H1 (cell line): ENCODE data around the gene HSPD1. TPM values are rescaled to one million over a fixed set of nuclear protein-coding genes. Genes with fewer than 3 reads are reported as not detected.

Experiments
- CTCF ChIA-PET: fragments of 300-600 bp; sonication (Branson Sonifier 250); formaldehyde crosslinking; loops from one replicate; lab custom pipeline; 2021; ENCODE audit not compliant: partially characterized antibody; lab: Charles Lee
- POLR2A ChIA-PET: fragments of 300-600 bp; sonication (Branson Sonifier 250); formaldehyde crosslinking; loops from one replicate; lab custom pipeline; 2021; ENCODE audit warnings: inconsistent platforms; ENCODE audit not compliant: partially characterized antibody; lab: Charles Lee
- DNase-seq, 2 experiments: peaks; one replicate each; pipeline versions ENCODE4 v3.0.0 to v3.0.0-alpha.2; 2010 to 2022; ENCODE audit warnings: low spot score in 2 of 2, low read depth in 1 of 2, mixed read lengths in 1 of 2
- FAIRE-seq: peaks from 2 replicates; lab custom pipeline; 2011; peaks lifted over from hg19 to GRCh38; lab: Jason Lieb, UNC
- H2AFZ ChIP-seq: 2 replicates; pipeline ENCODE4 v1.8.1; 2012; ENCODE audit warnings: low read length, inconsistent platforms
- H2AK5ac ChIP-seq: 2 replicates; pipeline ENCODE4 v1.6.1; 2013; ENCODE audit warnings: low read depth, low read length
- H2BK120ac ChIP-seq: replicated peaks from 2 replicates; pipeline ENCODE3; 2013; ENCODE audit warnings: low read depth, low read length, inconsistent platforms
- H2BK12ac ChIP-seq: 2 replicates; pipeline ENCODE4 v1.6.1; 2013; ENCODE audit warnings: low read depth, low read length
- H2BK15ac ChIP-seq: 2 replicates; pipeline ENCODE4 v1.6.1; 2013; ENCODE audit warnings: low read length
- H2BK20ac ChIP-seq: 2 replicates; pipeline ENCODE4 v1.6.1; 2013; ENCODE audit warnings: low read length
- H2BK5ac ChIP-seq: 2 replicates; pipeline ENCODE4 v1.6.1; 2013; ENCODE audit warnings: low read depth, low read length
- H3K14ac ChIP-seq: 2 replicates; pipeline ENCODE4 v1.6.1; 2013; ENCODE audit warnings: inconsistent platforms; ENCODE audit not compliant: insufficient read length
- H3K18ac ChIP-seq: 2 replicates; pipeline ENCODE4 v1.6.1; 2013; ENCODE audit warnings: low read length; ENCODE audit errors: extremely low read depth
- H3K23ac ChIP-seq: 2 replicates; pipeline ENCODE4 v1.6.1; 2013; ENCODE audit warnings: inconsistent platforms; ENCODE audit not compliant: insufficient read length
- H3K23me2 ChIP-seq: 2 replicates; pipeline ENCODE4 v1.6.1; 2013; ENCODE audit warnings: low read depth, low read length
- H3K27ac ChIP-seq: 2 replicates; pipeline ENCODE4 v1.6.1; 2011; ENCODE audit warnings: low read depth, low read length, inconsistent platforms
- H3K27me3 ChIP-seq, 4 experiments: replicated peaks in 1 of 4; 1 replicate in 1 of 4; 2 replicates in 3 of 4; pipeline versions ENCODE4 v1.6.1 to v1.8.1; 2011 to 2013; ENCODE audit warnings: low read length in 3 of 4, mild to moderate bottlenecking in 3 of 4, inconsistent platforms in 2 of 4, mixed read lengths in 2 of 4, moderate library complexity in 1 of 4; ENCODE audit not compliant: control insufficient read depth in 3 of 4, insufficient read depth in 3 of 4; ENCODE audit errors: extremely low read depth in 1 of 4
- H3K36me3 ChIP-seq, 4 experiments: 2 replicates each; pipeline versions ENCODE4 v1.6.1 to v1.8.1; 2011 to 2013; ENCODE audit warnings: mild to moderate bottlenecking in 4 of 4, low read length in 3 of 4, moderate library complexity in 2 of 4, control low read depth in 1 of 4, inconsistent platforms in 1 of 4; ENCODE audit not compliant: insufficient read depth in 4 of 4, control insufficient read depth in 2 of 4
- H3K4ac ChIP-seq: replicated peaks from 2 replicates; pipeline ENCODE3; 2013; ENCODE audit warnings: low read length, low read depth, mixed read lengths, inconsistent platforms; ENCODE audit not compliant: insufficient read length
- H3K4me1 ChIP-seq, 4 experiments: replicated peaks in 1 of 4; 1 replicate in 1 of 4; 2 replicates in 3 of 4; pipeline versions ENCODE4 v1.6.1 to v1.8.1; 2011 to 2013; ENCODE audit warnings: low read length in 3 of 4, inconsistent platforms in 2 of 4, mixed read lengths in 1 of 4; ENCODE audit not compliant: insufficient read depth in 4 of 4, control insufficient read depth in 3 of 4
- H3K4me2 ChIP-seq, 2 experiments: 2 replicates each; pipeline versions ENCODE4 v1.6.1 to v1.8.1; 2011 to 2013; ENCODE audit warnings: low read depth in 2 of 2, low read length in 2 of 2, control low read depth in 1 of 2, inconsistent platforms in 1 of 2, mild to moderate bottlenecking in 1 of 2; ENCODE audit not compliant: insufficient read depth in 1 of 2
- H3K4me3 ChIP-seq, 4 experiments: fragments of 200-600, 300-600 bp in 1 of 4; sonication (generic), shearing (Covaris generic), sonication (Bioruptor Twin) in 1 of 4; 2 replicates each; pipeline versions ENCODE4 v1.5.1 to v1.8.1; 2011 to 2016; ENCODE audit warnings: low read length in 4 of 4, low read depth in 3 of 4, control low read depth in 2 of 4, inconsistent platforms in 2 of 4, mild to moderate bottlenecking in 2 of 4, mixed read lengths in 1 of 4, moderate library complexity in 1 of 4; ENCODE audit not compliant: insufficient read depth in 2 of 4; ENCODE audit errors: extremely low read depth in 1 of 4
- H3K56ac ChIP-seq: replicated peaks from 2 replicates; pipeline ENCODE3; 2013; ENCODE audit warnings: low read depth, mild to moderate bottlenecking, mixed read lengths, low read length, inconsistent platforms; ENCODE audit not compliant: insufficient read length
- H3K79me1 ChIP-seq: 2 replicates; pipeline ENCODE4 v1.6.1; 2013; ENCODE audit warnings: low read depth, low read length, control low read depth
- H3K79me2 ChIP-seq, 2 experiments: 2 replicates each; pipeline versions ENCODE4 v1.6.1 to v1.8.1; 2012 to 2013; ENCODE audit warnings: low read length in 2 of 2, mild to moderate bottlenecking in 2 of 2, inconsistent platforms in 1 of 2; ENCODE audit not compliant: insufficient read depth in 2 of 2, control insufficient read depth in 1 of 2
- H3K9ac ChIP-seq, 4 experiments: replicated peaks in 1 of 4; 1 replicate in 1 of 4; 2 replicates in 3 of 4; pipeline versions ENCODE4 v1.6.1 to v1.8.1; 2011 to 2013; ENCODE audit warnings: low read depth in 3 of 4, low read length in 3 of 4, control low read depth in 2 of 4, mild to moderate bottlenecking in 2 of 4, moderate library complexity in 2 of 4, inconsistent platforms in 1 of 4; ENCODE audit errors: extremely low read depth in 1 of 4
- H3K9me3 ChIP-seq, 2 experiments: 2 replicates each; pipeline versions ENCODE4 v1.6.1 to v1.8.1; 2012 to 2013; ENCODE audit warnings: mild to moderate bottlenecking in 2 of 2, moderate library complexity in 2 of 2, control low read depth in 1 of 2, inconsistent platforms in 1 of 2, low read depth in 1 of 2, low read length in 1 of 2, mixed read lengths in 1 of 2; ENCODE audit not compliant: insufficient read depth in 2 of 2
- H4K20me1 ChIP-seq, 2 experiments: replicated peaks in 1 of 2; 2 replicates each; pipeline versions ENCODE3 to v1.8.1; 2011 to 2013; ENCODE audit warnings: inconsistent platforms in 2 of 2, low read length in 2 of 2, mild to moderate bottlenecking in 1 of 2; ENCODE audit not compliant: insufficient read depth in 2 of 2, control insufficient read depth in 1 of 2
- H4K5ac ChIP-seq: 2 replicates; pipeline ENCODE4 v1.6.1; 2013; ENCODE audit warnings: low read length, low read depth, mixed read lengths, inconsistent platforms; ENCODE audit not compliant: insufficient read length
- H4K8ac ChIP-seq: 2 replicates; pipeline ENCODE4 v1.8.0; 2013; ENCODE audit warnings: mild to moderate bottlenecking, moderate library complexity, low read length, inconsistent platforms; ENCODE audit not compliant: insufficient read depth; ENCODE audit errors: extremely low read depth
- H4K91ac ChIP-seq: replicated peaks from 2 replicates; pipeline ENCODE3; 2013; ENCODE audit warnings: low read length, mixed read lengths, inconsistent platforms; ENCODE audit not compliant: insufficient read length
- POLR2AphosphoS5 ChIP-seq: IDR thresholded peaks from 2 replicates; pipeline ENCODE4 v1.6.1; 2011; ENCODE audit warnings: low read depth, low read length
- RNF2 ChIP-seq: fragments of 200-900, 300-1000 bp; sonication (generic); IDR thresholded peaks from 2 replicates; pipeline ENCODE4 v1.7.1; 2016; ENCODE audit warnings: borderline replicate concordance, low read depth, mild to moderate bottlenecking, antibody characterized with exemption, low read length; ENCODE audit not compliant: poor library complexity, severe bottlenecking; ENCODE audit errors: missing control alignments
- SP1 ChIP-seq: IDR thresholded peaks from 2 replicates; pipeline ENCODE4 v1.6.1; 2011; ENCODE audit warnings: low read depth, low read length
- WGBS, 2 experiments: shearing (Covaris generic) in 1 of 2; methylation state at CpG; one replicate each; pipeline versions ENCODE4 v1.1.6 to v1.1.7; 2013 to 2015; ENCODE audit warnings: low lambda C conversion rate in 2 of 2, mixed read lengths in 2 of 2, inconsistent platforms in 1 of 2, low coverage in 1 of 2, missing lambda C conversion rate in 1 of 2; ENCODE audit not compliant: insufficient replicate concordance in 2 of 2, insufficient coverage in 1 of 2, insufficient read length in 1 of 2; ENCODE audit errors: extremely low coverage in 1 of 2, missing lambda C conversion rate in 1 of 2; 5-methylcytosine and 5-hydroxymethylcytosine counted together
- polyA plus RNA-seq, 7 experiments: library from polyadenylated mRNA; depleted of rRNA in 3 of 7; stranded (reverse) in 5 of 7; unstranded in 2 of 7; fragments of >200 nt in 5 of 7; fragments of 200-250 nt in 2 of 7; gene quantifications; 1 replicate in 5 of 7; 2 replicates in 1 of 7; 4 replicates in 1 of 7; pipeline versions ENCODE4 v1.2.1 to v1.2.3, GENCODE V29; 2011 to 2013; ENCODE audit warnings: missing spikeins in 2 of 7, mixed read lengths in 2 of 7
- total RNA-seq: library from RNA; stranded (reverse); fragmentation: NEBNext Ultra II Directional; extraction: Animal tissue kit (Norgen Biotek cat#: 25700); gene quantifications from 2 replicates; pipeline ENCODE4 v1.2.1, GENCODE V29; 2021

Gene HSPD1
- total and polyA plus RNA-seq, 2 of the 8 experiments (the other 6 are each of a cell fraction or from before 2014, with no cell fraction given): 221 to 1,108 TPM

DNA sequence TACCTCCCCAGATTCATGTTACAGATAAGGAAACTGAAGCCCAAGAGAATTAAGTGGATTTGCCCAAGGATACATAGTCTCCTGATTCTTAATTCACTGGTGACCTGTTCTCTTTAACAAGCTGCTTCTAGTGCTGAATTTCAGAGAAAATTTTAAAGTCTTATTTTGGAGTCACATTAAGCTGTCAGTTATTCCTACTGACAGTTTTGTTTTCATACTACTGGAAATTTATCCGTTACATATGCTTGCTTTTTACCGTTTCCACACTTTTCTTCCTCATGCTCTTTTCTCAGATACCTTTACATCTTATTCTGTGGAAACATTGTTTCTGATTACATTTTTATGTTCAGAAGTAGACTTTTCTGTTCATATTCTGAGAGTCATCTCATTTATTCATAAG lies 17.5 kb upstream of the HSPD1 start:
- H2AK5ac ChIP-seq: no peak overlapping the region
- H2BK5ac ChIP-seq: no peak overlapping the region
- ChIA-PET POLR2A (interaction anchor here (0.9 to 6.6 kb wide), 11 partner anchors 9 to 188 kb away, joined by 3 to 130 read pairs (median 6); partner anchors contain the start of genes HSPD1, HSPE1 and MARS2), CTCF (interaction anchor here (2.1 kb wide), 1 partner anchor 14 kb away, joined by 5 read pairs; no protein-coding TSS in a partner anchor)
- no peak overlapping the region for H2BK12ac ChIP-seq
- H4K91ac ChIP-seq: no peak overlapping the region
- WGBS, 2 experiments: 85% methylated on average over 2 of the region's 2 CpGs; no CpG with 5 or more reads in 1 of the 2 experiments
- no peak overlapping the region for H3K18ac ChIP-seq
- no peak overlapping the region for H3K23ac ChIP-seq
- H3K4me2 ChIP-seq: peak overlapping the region; percentile 86
- no peak overlapping the region for H4K5ac ChIP-seq
- no peak overlapping the region for H4K8ac ChIP-seq
- no peak overlapping the region for H2BK20ac ChIP-seq
- no peak overlapping the region for H3K14ac ChIP-seq
- no peak overlapping the region for H3K56ac ChIP-seq
- H2BK120ac ChIP-seq: no peak overlapping the region
- peak overlapping the region; percentile 75 to 96 (median 90); a peak in 7 of 8 replicates for H3K4me3 ChIP-seq
- H3K4me1 ChIP-seq: peaks cover 0 to 9% (median 5%) of the 10 kb centered on the region in 4 experiments; a peak in 5 of 7 replicates
- no peak for DNase-seq
- no peak overlapping the region for H3K4ac ChIP-seq
- TF ChIP-seq POLR2AphosphoS5 (no peak), RNF2 (no peak), SP1 (no peak)
- peak overlapping the region in 1 of 4 experiments; percentile 37; a peak in 2 of 7 replicates for H3K9ac ChIP-seq
- no peaks in the 10 kb centered on the region for H3K27me3 ChIP-seq
- no peak overlapping the region for H3K27ac ChIP-seq
- no peaks in the 10 kb centered on the region for H3K9me3 ChIP-seq
- peaks cover 8% of the 10 kb centered on the region for H3K23me2 ChIP-seq
- FAIRE-seq: no peak
- no peaks in the 10 kb centered on the region for H3K79me1 ChIP-seq
- H2AFZ ChIP-seq: no peak overlapping the region
- H3K36me3 ChIP-seq: peaks cover 0 to 3% (median 0%) of the 10 kb centered on the region in 4 experiments; a peak in 1 of 8 replicates
- H3K79me2 ChIP-seq: peaks cover 0 to 58% of the 10 kb centered on the region in 2 experiments; a peak in 3 of 4 replicates
- peaks cover 0 to 1% of the 10 kb centered on the region in 2 experiments for H4K20me1 ChIP-seq
- no peak overlapping the region for H2BK15ac ChIP-seq
